ENCODE measurements around the gene NT5DC2. TPM values are rescaled to one million over a fixed set of nuclear protein-coding genes. Genes with fewer than 3 reads are reported as not detected.
A peak's percentile ranks its signal among the peaks of the same experiment; 100 is the strongest.
"Not testable (repeated sequence)": the region's sequence is repeated elsewhere in the genome, so short reads cannot be mapped to it uniquely, and the experiment has no call there.

The NT5DC2 gene
- total RNA-seq, 1 experiment from 2014 or later = 215 TPM

GRCh38 chr3:52528586-52529375 is 4.9 kb downstream of the NT5DC2 start:
- Histone ChIP-seq H4K20me1 (ENCODE audit: insufficient read depth) (no peaks in the 10 kb centered on the region), H3K9me2 (ENCODE audit: insufficient read depth) (no peaks in the 10 kb centered on the region), H3K27me3 (ENCODE audit: insufficient read depth, low read depth) (no peaks in the 10 kb centered on the region), H3K36me3 (ENCODE audit: low read depth) (no peaks in the 10 kb centered on the region), H3K4me3 (no peak overlapping the region), H3F3A (ENCODE audit: insufficient read depth, low read depth) (peaks cover 7% of the 10 kb centered on the region; the same call in 1 of the 2 replicates), H3K4me2 (no peak overlapping the region), H3K79me2 (ENCODE audit: low read depth) (0 out of 2 replicates have a peak, but pooled peaks cover 11% of the 10 kb centered on the region), H3K27ac (no peak overlapping the region), H2AFZ (no peak overlapping the region), H3K4me1 (replicated peaks; ENCODE audit: insufficient read depth) (peaks cover 15% of the 10 kb centered on the region), H3K9me3 (ENCODE audit: insufficient read depth, low read depth) (no peaks in the 10 kb centered on the region)
- POLR2A ChIA-PET (ENCODE audit: unreplicated experiment) = no interaction called here
- intact Hi-C loops (cut with micrococcal nuclease; ENCODE audit: unreplicated experiment) = no loop called here
- CTCF ChIA-PET = no interaction called here
- no peak for DNase-seq
- BruUV-seq (replicated peaks) = no TSS peak
- no peak for TF ChIP-seq CTCF (conservative IDR thresholded peaks at IDR 0.05)
- TF ChIP-seq EZH2 (IDR thresholded peaks at IDR 0.05; ENCODE audit: low read depth) = no peak

GRCh38 chr3:52527732-52528585 is 5.7 kb downstream of the NT5DC2 start:
- H3K79me2 ChIP-seq (ENCODE audit: low read depth) = 0 out of 2 replicates have a peak, but pooled peaks cover 11% of the 10 kb centered on the region
- no peak overlapping the region for H3K4me3 ChIP-seq
- H3K9me3 ChIP-seq (ENCODE audit: insufficient read depth, low read depth) = no peaks in the 10 kb centered on the region
- H3F3A ChIP-seq (ENCODE audit: insufficient read depth, low read depth) = peaks cover 7% of the 10 kb centered on the region; the same call in 1 of the 2 replicates
- no peak overlapping the region for H3K4me2 ChIP-seq
- no peaks in the 10 kb centered on the region for H3K27me3 ChIP-seq (ENCODE audit: insufficient read depth, low read depth)
- no peak overlapping the region for H3K27ac ChIP-seq
- no peak for TF ChIP-seq CTCF (conservative IDR thresholded peaks at IDR 0.05)
- no peak for TF ChIP-seq EZH2 (IDR thresholded peaks at IDR 0.05; ENCODE audit: low read depth)
- no peak for DNase-seq
- H4K20me1 ChIP-seq (ENCODE audit: insufficient read depth) = no peaks in the 10 kb centered on the region
- no peak overlapping the region for H2AFZ ChIP-seq
- H3K36me3 ChIP-seq (ENCODE audit: low read depth) = no peaks in the 10 kb centered on the region
- ChIA-PET POLR2A (ENCODE audit: unreplicated experiment) (no interaction called here), CTCF (no interaction called here)
- peaks cover 15% of the 10 kb centered on the region for H3K4me1 ChIP-seq (replicated peaks; ENCODE audit: insufficient read depth)
- intact Hi-C loops (cut with micrococcal nuclease; ENCODE audit: unreplicated experiment) = loop anchor here (2.0 kb wide), 2 partner anchors 73 to 143 kb away; partner anchors contain the start of genes NISCH and TNNC1
- no TSS peak for BruUV-seq (replicated peaks)
- H3K9me2 ChIP-seq (ENCODE audit: insufficient read depth) = no peaks in the 10 kb centered on the region

- intact Hi-C loops (cut with micrococcal nuclease; ENCODE audit: unreplicated experiment) = loop anchor here (2.0 kb wide), 2 partner anchors 72 to 144 kb away; partner anchors contain the start of genes NISCH and TNNC1
- Histone ChIP-seq H3K9me2 (ENCODE audit: insufficient read depth) (no peaks in the 10 kb centered on the region), H3K36me3 (ENCODE audit: low read depth) (no peaks in the 10 kb centered on the region), H3F3A (ENCODE audit: insufficient read depth, low read depth) (peaks cover 7% of the 10 kb centered on the region; the same call in 1 of the 2 replicates), H4K20me1 (ENCODE audit: insufficient read depth) (no peaks in the 10 kb centered on the region), H3K4me1 (replicated peaks; ENCODE audit: insufficient read depth) (peaks cover 10% of the 10 kb centered on the region), H3K27ac (no peak overlapping the region), H3K79me2 (ENCODE audit: low read depth) (0 out of 2 replicates have a peak, but pooled peaks cover 5% of the 10 kb centered on the region), H2AFZ (no peak overlapping the region), H3K4me3 (no peak overlapping the region), H3K4me2 (0 out of 2 replicates have a peak overlapping the region, but pooled peaks have one; percentile 4), H3K27me3 (ENCODE audit: insufficient read depth, low read depth) (no peaks in the 10 kb centered on the region), H3K9me3 (ENCODE audit: insufficient read depth, low read depth) (no peaks in the 10 kb centered on the region)
- BruUV-seq (replicated peaks) = no TSS peak
- ChIA-PET CTCF (interaction anchor here (0.6 kb wide), 1 partner anchor 125 kb away, joined by 3 read pairs; no protein-coding TSS in a partner anchor), POLR2A (ENCODE audit: unreplicated experiment) (interaction anchor here (0.6 to 1.1 kb wide), 2 partner anchors 9 to 325 kb away, joined by 3 to 7 read pairs; partner anchors contain the start of gene UQCC5)
- no peak for TF ChIP-seq CTCF (conservative IDR thresholded peaks at IDR 0.05)
- no peak for TF ChIP-seq EZH2 (IDR thresholded peaks at IDR 0.05; ENCODE audit: low read depth)
- DNase-seq = peak in 1 of 2 experiments; percentile 52
Observed at GRCh38 chr3:52527039-52527731, 6.5 kb downstream of the NT5DC2 start.

- H2AFZ ChIP-seq; BruUV-seq (replicated peaks): not testable (repeated sequence)
Observed at GRCh38 chr3:52526671-52527038, 7.0 kb downstream of the NT5DC2 start.

More at GRCh38 chr3:52526671-52527038, 7.0 kb downstream of the NT5DC2 start:
- H3K27me3 ChIP-seq (ENCODE audit: insufficient read depth, low read depth); H3K79me2 ChIP-seq (ENCODE audit: low read depth); H3K4me1 ChIP-seq (replicated peaks; ENCODE audit: insufficient read depth); H4K20me1 ChIP-seq (ENCODE audit: insufficient read depth); H3K9me3 ChIP-seq (ENCODE audit: insufficient read depth, low read depth); H3K4me3 ChIP-seq; DNase-seq; H3K27ac ChIP-seq; H3K36me3 ChIP-seq (ENCODE audit: low read depth); H3F3A ChIP-seq (ENCODE audit: insufficient read depth, low read depth); H3K9me2 ChIP-seq (ENCODE audit: insufficient read depth): not testable (repeated sequence)
- POLR2A ChIA-PET (ENCODE audit: unreplicated experiment) = interaction anchor here (0.6 to 1.1 kb wide), 4 partner anchors 10 to 250 kb away, joined by 3 to 7 read pairs (median 4); partner anchors contain the start of gene UQCC5
- 0 out of 2 replicates have a peak overlapping the region, but pooled peaks have one; percentile 4 for H3K4me2 ChIP-seq
- CTCF ChIA-PET = interaction anchor here (0.6 kb wide), 1 partner anchor 125 kb away, joined by 3 read pairs; no protein-coding TSS in a partner anchor
- intact Hi-C loops (cut with micrococcal nuclease; ENCODE audit: unreplicated experiment) = loop anchor here (2.0 kb wide), 2 partner anchors 72 to 144 kb away; partner anchors contain the start of genes NISCH and TNNC1

Measured in PC-9 (cell line).